ENCODE results near the gene CHRM5. TPM values are rescaled to one million over a fixed set of nuclear protein-coding genes. Genes with fewer than 3 reads are reported as not detected.

The CHRM5 gene, protein sequence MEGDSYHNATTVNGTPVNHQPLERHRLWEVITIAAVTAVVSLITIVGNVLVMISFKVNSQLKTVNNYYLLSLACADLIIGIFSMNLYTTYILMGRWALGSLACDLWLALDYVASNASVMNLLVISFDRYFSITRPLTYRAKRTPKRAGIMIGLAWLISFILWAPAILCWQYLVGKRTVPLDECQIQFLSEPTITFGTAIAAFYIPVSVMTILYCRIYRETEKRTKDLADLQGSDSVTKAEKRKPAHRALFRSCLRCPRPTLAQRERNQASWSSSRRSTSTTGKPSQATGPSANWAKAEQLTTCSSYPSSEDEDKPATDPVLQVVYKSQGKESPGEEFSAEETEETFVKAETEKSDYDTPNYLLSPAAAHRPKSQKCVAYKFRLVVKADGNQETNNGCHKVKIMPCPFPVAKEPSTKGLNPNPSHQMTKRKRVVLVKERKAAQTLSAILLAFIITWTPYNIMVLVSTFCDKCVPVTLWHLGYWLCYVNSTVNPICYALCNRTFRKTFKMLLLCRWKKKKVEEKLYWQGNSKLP
- not detected for total RNA-seq
- polyA plus RNA-seq = not detected

DNA sequence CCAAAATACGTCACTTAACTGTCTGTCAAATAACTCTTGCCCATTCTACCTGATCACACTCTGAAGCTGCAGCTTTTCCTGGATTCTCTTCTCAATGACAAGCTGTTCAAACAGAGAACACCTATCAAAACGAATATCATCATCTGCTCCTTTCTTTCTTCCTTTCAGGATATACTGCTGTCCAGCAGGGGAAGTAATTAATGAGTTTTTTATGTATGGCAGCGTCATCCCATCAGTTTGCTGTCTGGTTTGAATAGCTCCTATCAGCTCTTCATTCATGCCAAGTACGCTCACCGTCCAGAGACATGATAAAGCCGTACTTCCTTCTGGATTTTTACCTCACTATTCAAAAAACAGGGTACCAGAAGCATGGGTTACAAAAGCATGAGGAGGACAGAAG lies at the start of gene CHRM5:
Gene CHRM5 (plus strand): TSS at position 274 of the 400 bp plus-strand sequence. CDS start 94,221 bp downstream, outside the sequence.
- intact Hi-C loops (cut with DNase I) = no loop called here

DNA sequence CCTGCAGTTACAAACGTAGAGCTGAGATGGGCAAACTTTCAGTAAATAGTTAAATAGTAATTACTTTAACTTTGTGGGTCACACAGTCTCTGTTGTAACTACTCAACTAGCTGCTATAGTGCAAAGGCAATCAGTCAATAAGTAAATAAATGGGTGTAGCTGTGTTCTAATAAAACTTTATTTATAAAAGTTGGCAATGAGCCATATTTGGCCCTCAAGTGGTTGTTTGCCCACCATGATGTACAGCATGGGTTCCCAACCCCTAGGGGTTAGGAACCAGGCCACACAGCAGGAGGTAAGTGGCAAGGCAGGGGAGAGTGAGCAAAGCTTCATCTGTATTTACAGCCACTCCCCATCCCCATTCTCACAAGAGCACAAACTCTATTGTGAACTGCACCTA lies 44.9 kb upstream of the CHRM5 start:
- FAIRE-seq = no peak
- Histone ChIP-seq H3K27ac (no peak overlapping the region), H3K9me3 (no peaks in the 10 kb centered on the region), H3K36me3 (no peaks in the 10 kb centered on the region), H3K4me3 (no peak overlapping the region), H3K27me3 (no peaks in the 10 kb centered on the region), H3K4me1 (no peaks in the 10 kb centered on the region)
- TF ChIP-seq, protein P1, sequence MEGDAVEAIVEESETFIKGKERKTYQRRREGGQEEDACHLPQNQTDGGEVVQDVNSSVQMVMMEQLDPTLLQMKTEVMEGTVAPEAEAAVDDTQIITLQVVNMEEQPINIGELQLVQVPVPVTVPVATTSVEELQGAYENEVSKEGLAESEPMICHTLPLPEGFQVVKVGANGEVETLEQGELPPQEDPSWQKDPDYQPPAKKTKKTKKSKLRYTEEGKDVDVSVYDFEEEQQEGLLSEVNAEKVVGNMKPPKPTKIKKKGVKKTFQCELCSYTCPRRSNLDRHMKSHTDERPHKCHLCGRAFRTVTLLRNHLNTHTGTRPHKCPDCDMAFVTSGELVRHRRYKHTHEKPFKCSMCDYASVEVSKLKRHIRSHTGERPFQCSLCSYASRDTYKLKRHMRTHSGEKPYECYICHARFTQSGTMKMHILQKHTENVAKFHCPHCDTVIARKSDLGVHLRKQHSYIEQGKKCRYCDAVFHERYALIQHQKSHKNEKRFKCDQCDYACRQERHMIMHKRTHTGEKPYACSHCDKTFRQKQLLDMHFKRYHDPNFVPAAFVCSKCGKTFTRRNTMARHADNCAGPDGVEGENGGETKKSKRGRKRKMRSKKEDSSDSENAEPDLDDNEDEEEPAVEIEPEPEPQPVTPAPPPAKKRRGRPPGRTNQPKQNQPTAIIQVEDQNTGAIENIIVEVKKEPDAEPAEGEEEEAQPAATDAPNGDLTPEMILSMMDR (IDR thresholded peaks at IDR 0.05) = no peak
- 94 to 95% methylated on average over 1 of the region's 1 CpG for WGBS, 2 donors
- intact Hi-C loops (cut with DNase I) = no loop called here
- no peak for ATAC-seq
- DNase-seq = no peak

More for the DNA sequence above, at the start of gene CHRM5:
- no peak within 1 kb of the TSS for H3K27ac ChIP-seq
- H3K9me3 ChIP-seq = no peaks in the 10 kb centered on the region
- 61 to 71% methylated on average over 6 of the region's 6 CpGs for WGBS, 2 donors
- FAIRE-seq (no peak), DNase-seq (no peak), ATAC-seq (no peak)
- no peaks in the 10 kb centered on the region for H3K36me3 ChIP-seq
- peaks cover 0 to 6% (median 3%) of the 10 kb centered on the region in 3 donors for H3K4me1 ChIP-seq
- TF ChIP-seq, protein P1 (IDR thresholded peaks at IDR 0.05) = no peak
- no peaks in the 10 kb centered on the region for H3K27me3 ChIP-seq
- H3K4me3 ChIP-seq = no peak within 1 kb of the TSS

DNA sequence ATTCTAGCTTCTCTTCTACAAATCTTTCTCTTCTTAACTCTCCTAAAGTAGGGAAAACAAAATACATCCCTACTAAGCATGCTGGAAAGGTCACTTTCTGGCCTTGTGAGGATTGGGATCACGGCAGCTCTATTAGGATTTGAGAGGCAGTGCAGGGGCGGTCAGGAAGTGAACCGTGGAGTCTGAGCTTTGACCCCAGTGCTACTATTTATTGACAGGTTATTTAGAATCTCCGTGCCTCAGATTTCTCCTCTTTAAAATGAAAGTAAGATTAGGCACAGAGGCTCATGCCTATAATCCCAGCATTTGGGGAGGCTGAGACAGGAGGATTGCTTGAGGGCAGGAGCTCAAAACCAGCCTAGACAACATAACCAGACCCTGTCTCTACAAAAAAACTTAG lies 42.0 kb upstream of the CHRM5 start:
- ATAC-seq = no peak
- WGBS, 2 donors = 74 to 76% methylated on average over 4 of the region's 4 CpGs
- DNase-seq = no peak
- Histone ChIP-seq H3K4me3 (no peak overlapping the region), H3K27me3 (no peaks in the 10 kb centered on the region), H3K36me3 (no peaks in the 10 kb centered on the region), H3K27ac (no peak overlapping the region), H3K4me1 (no peaks in the 10 kb centered on the region), H3K9me3 (no peaks in the 10 kb centered on the region)
- TF ChIP-seq, protein P1 (IDR thresholded peaks at IDR 0.05) = no peak
- no peak for FAIRE-seq
- intact Hi-C loops (cut with DNase I) = no loop called here

DNA sequence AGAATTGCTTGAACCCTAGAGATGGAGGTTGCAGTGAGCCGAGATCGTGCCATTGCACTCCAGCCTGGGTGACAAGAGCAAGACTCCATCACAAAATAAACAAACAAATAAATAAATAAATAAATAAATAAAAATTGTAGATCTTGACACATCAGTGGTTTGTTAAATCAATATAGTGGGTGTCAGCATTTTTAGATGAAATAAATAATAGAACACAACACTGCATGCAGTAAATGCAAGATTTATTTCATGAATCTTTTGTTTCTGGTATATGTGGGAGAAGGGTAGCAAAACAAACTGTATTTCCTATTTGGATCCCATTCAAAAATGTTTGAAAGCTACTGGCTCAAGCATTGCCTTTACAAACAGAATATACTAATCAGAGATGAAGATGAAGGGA lies 35.6 kb upstream of the CHRM5 start:
- H3K27ac ChIP-seq = no peak overlapping the region
- no peaks in the 10 kb centered on the region for H3K4me1 ChIP-seq
- TF ChIP-seq, protein P1 (IDR thresholded peaks at IDR 0.05) = no peak
- no peaks in the 10 kb centered on the region for H3K9me3 ChIP-seq
- no peak overlapping the region for H3K4me3 ChIP-seq
- no peak for ATAC-seq
- intact Hi-C loops (cut with DNase I) = no loop called here
- FAIRE-seq = no peak
- no peaks in the 10 kb centered on the region for H3K36me3 ChIP-seq
- H3K27me3 ChIP-seq = no peaks in the 10 kb centered on the region
- no peak for DNase-seq
- WGBS, 2 donors = 96 to 100% methylated on average over 2 of the region's 2 CpGs

DNA sequence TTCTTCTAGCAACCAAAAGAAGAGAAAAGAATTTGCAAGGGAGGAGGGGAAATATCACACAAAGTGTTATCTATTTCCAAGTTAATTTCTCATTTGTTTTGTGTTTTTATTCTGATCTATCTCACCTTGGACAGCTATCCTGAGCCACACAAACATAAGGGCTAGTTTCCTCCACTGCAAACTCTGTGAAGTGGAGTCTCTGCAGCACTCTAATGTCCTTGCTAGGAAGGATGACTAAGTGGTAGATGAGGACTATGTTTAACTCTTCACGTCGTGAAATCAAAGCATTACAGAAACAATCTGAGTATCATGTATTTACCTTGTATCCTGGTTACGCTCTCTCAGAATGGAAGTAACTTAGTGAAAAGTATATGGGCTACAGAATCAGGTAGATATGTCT lies 33.9 kb upstream of the CHRM5 start:
- intact Hi-C loops (cut with DNase I) = no loop called here
- Histone ChIP-seq H3K36me3 (no peaks in the 10 kb centered on the region), H3K27ac (no peak overlapping the region), H3K4me3 (no peak overlapping the region), H3K27me3 (no peaks in the 10 kb centered on the region), H3K4me1 (no peaks in the 10 kb centered on the region), H3K9me3 (no peaks in the 10 kb centered on the region)
- 61% methylated on average over 3 of the region's 3 CpGs for WGBS, 2 donors
- no peak for FAIRE-seq
- no peak for ATAC-seq
- TF ChIP-seq, protein P1 (IDR thresholded peaks at IDR 0.05) = no peak
- DNase-seq = no peak

Data from pancreas (tissue), 10 donors.